Upper lobe of right lung (tissue), 1 donor: ENCODE data around the gene SOS2. TPM values are rescaled to one million over a fixed set of nuclear protein-coding genes. Genes with fewer than 3 reads are reported as not detected.
A peak's percentile ranks its signal among the peaks of the same experiment; 100 is the strongest.

Experiments
- ATAC-seq: fragments of 200-7000 bp; cut with Tn5 transposase; one replicate; pipeline ENCODE4 v1.9.1; 2020; ENCODE audit warnings: mild to moderate bottlenecking, moderate library complexity
- DNase-seq: peaks from one replicate; pipeline ENCODE4 v3.0.0-alpha.2; 2020
- H3K27ac ChIP-seq: fragments of 200-600 bp; one replicate; pipeline ENCODE4 v1.8.0; 2022
- H3K27me3 ChIP-seq: fragments of 200-600 bp; one replicate; pipeline ENCODE4 v1.8.0; 2022; ENCODE audit warnings: mild to moderate bottlenecking
- H3K36me3 ChIP-seq: fragments of 200-600 bp; one replicate; pipeline ENCODE4 v1.8.0; 2022
- H3K4me1 ChIP-seq: fragments of 200-600 bp; one replicate; pipeline ENCODE4 v1.8.0; 2022
- H3K4me3 ChIP-seq: fragments of 200-600 bp; one replicate; pipeline ENCODE4 v1.8.0; 2022; ENCODE audit warnings: mild to moderate bottlenecking
- H3K9me3 ChIP-seq: fragments of 200-600 bp; one replicate; pipeline ENCODE4 v1.8.0; 2022
- intact Hi-C: fragments of 100-400 bp; cut with DNase I; formaldehyde crosslinking; loops from one replicate; pipeline ENCODE4 v1.11.0; 2022
- total RNA-seq: library from RNA; stranded (reverse); fragmentation: NEBNext Ultra II Directional; extraction: Animal tissue kit (Norgen Biotek cat#: 25700); gene quantifications from one replicate; pipeline ENCODE4 v1.2.1, GENCODE V29; 2021
- TF ChIP-seq, protein P1 (sequence below): fragments of 200-600 bp; IDR thresholded peaks from one replicate; pipeline ENCODE4 v1.8.0; 2022; ENCODE audit warnings: antibody characterized with exemption
- donor health status: DM: no; HTN: yes; CAD: no; lungs with severe emphysema.

The SOS2 gene
- total RNA-seq, 1 donor from 2014 or later = 30.3 TPM

DNA sequence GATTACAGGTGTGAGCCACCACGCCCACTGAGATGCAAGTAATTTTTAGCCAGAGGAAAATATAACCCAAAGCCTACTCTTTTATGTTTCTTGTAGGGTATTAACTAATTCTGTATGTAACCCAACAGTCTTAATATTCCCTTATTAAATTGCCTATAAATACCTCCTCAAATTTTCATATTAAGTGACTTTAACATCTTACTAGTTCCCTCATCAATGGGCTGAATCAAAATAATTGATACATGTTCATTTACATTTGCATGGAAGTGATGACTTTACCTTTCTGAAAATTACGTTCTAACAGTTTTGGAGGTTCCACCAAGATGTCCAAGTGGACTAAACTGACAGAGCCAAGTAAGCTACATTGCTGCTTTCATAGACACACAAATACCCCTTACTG is 3.1 kb downstream of the SOS2 start:
- Histone ChIP-seq H3K9me3 (no peaks in the 10 kb centered on the region), H3K36me3 (no peaks in the 10 kb centered on the region), H3K27ac (no peak overlapping the region), H3K4me3 (no peak overlapping the region), H3K27me3 (no peaks in the 10 kb centered on the region), H3K4me1 (peaks cover 39% of the 10 kb centered on the region)
- intact Hi-C loops = no loop called here
- no peak for DNase-seq
- ATAC-seq = no peak
- TF ChIP-seq, protein P1, sequence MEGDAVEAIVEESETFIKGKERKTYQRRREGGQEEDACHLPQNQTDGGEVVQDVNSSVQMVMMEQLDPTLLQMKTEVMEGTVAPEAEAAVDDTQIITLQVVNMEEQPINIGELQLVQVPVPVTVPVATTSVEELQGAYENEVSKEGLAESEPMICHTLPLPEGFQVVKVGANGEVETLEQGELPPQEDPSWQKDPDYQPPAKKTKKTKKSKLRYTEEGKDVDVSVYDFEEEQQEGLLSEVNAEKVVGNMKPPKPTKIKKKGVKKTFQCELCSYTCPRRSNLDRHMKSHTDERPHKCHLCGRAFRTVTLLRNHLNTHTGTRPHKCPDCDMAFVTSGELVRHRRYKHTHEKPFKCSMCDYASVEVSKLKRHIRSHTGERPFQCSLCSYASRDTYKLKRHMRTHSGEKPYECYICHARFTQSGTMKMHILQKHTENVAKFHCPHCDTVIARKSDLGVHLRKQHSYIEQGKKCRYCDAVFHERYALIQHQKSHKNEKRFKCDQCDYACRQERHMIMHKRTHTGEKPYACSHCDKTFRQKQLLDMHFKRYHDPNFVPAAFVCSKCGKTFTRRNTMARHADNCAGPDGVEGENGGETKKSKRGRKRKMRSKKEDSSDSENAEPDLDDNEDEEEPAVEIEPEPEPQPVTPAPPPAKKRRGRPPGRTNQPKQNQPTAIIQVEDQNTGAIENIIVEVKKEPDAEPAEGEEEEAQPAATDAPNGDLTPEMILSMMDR = no peak

DNA sequence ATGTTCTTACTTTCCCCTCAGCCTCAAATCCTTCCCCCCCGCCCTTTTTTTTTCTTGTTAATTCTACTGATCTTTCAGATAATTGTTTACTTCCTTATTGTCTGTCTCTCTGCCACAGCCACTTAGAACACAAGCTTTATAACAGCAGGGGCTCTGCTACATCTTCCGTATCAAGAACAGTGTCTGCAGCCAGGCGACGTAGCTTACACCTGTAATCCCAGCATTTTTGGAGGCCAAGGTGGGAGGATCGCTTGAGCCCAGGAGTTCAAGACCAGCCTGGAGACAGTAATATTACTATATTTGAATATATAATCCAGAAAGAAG is 5.4 kb downstream of the SOS2 start:
- TF ChIP-seq, protein P1 = no peak
- Histone ChIP-seq H3K27me3 (no peaks in the 10 kb centered on the region), H3K36me3 (no peaks in the 10 kb centered on the region), H3K27ac (no peak overlapping the region), H3K4me3 (no peak overlapping the region), H3K4me1 (peaks cover 39% of the 10 kb centered on the region), H3K9me3 (no peaks in the 10 kb centered on the region)
- DNase-seq (no peak), ATAC-seq (no peak)
- intact Hi-C loops = no loop called here

DNA sequence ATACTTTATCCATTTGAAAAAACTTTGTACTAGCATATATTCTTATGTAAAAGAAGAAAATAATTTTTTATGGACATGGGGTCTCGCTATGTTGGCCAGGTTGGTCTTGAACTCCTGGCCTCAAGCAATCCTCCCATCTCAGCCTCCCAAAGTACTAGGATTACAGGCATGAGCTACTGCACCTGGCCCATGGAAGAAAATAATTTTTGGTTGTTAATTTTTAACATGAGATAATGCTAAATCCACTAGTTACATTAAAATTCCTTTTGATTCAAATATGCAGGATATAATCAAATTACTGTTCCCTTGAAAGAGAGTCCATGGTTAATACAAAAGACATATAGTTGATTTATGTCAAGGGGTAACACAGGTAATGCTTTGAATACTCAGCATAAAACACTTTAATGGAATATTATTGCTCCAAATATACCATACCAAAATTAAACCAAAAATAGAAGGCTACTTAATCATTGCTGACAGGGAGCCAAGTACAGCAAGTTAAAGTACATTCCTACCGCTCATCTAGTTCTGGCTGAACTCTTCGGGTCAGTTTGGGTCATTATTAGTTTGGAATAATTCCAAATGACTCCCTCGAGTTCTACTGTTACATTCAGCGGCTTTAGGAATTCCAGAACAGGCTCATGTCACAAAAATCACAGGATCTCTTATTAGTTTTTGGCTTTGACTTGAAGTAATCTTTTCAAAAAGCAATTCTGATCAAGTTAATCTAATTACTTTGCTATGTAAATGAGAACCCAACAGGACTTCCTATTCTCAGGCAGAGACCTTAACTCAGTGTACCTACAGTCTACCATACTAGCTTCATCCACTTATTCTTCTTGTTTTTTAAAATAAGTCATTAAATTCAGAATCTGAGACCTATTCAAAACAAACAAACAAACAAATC is 6.1 kb downstream of the SOS2 start:
- Histone ChIP-seq H3K27me3 (no peaks in the 10 kb centered on the region), H3K4me1 (peaks cover 39% of the 10 kb centered on the region), H3K4me3 (no peak overlapping the region), H3K9me3 (no peaks in the 10 kb centered on the region), H3K27ac (no peak overlapping the region), H3K36me3 (no peaks in the 10 kb centered on the region)
- DNase-seq = no peak
- TF ChIP-seq, protein P1 = no peak
- peak; percentile 80 for ATAC-seq
- intact Hi-C loops = no loop called here

DNA sequence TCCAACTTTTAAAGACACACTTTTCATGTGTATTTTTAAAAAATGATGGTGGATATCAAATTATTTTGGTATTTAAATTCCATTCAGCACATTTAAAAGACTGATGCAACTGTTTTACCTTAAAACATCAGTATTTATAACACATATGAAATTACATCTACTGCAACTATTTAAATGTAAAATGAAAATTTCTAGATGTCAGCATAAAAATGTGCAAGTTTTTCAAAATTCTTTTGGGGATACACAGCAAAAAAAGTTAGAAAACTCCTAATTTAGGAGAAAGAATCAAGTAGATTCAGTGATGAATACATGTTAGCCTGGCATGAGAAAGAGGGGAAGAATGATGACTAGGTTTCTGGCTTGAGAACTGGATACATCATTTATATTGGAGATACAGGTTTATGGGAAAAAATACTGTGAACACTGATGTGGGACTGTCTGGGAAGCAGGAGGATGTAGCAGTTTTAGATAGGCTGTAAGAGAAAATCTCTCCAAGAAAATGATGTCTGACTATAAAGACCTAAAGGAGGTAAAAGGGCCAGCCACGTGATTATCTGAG is 9.2 kb downstream of the SOS2 start:
- Histone ChIP-seq H3K4me3 (no peak overlapping the region), H3K27ac (no peak overlapping the region), H3K9me3 (no peaks in the 10 kb centered on the region), H3K36me3 (no peaks in the 10 kb centered on the region), H3K4me1 (peaks cover 21% of the 10 kb centered on the region), H3K27me3 (no peaks in the 10 kb centered on the region)
- TF ChIP-seq, protein P1 = no peak
- ATAC-seq = no peak
- no peak for DNase-seq
- intact Hi-C loops = no loop called here

DNA sequence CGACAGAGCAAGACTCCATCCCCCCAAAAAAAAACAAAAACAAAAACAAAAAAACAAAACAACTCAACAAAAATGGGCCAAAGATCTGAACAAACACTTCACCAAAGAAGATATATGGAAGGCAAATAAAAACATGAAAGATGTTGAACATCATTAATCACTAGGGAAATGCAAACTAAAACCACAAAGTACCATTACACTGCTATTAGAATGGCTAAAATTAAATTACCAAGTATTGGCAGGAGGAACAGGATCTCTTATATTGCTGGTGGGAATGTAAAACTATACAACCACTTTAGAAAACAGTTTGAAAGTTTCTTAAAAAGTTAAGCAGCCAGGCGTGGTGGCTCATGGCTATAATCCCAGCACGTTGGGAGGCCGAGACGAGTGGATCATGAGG is 12.9 kb downstream of the SOS2 start:
- intact Hi-C loops = no loop called here
- H3K4me1 ChIP-seq = no peaks in the 10 kb centered on the region

More for the DNA sequence above, 12.9 kb downstream of the SOS2 start:
- ATAC-seq (no peak), DNase-seq (no peak)
- TF ChIP-seq, protein P1 = no peak
- H3K27me3 ChIP-seq = no peaks in the 10 kb centered on the region
- no peak overlapping the region for H3K27ac ChIP-seq
- H3K4me3 ChIP-seq = no peak overlapping the region
- no peaks in the 10 kb centered on the region for H3K36me3 ChIP-seq
- H3K9me3 ChIP-seq = no peaks in the 10 kb centered on the region
